Esophagus muscularis mucosa (tissue), 4 donors: ENCODE data around the gene SLC7A1. TPM values are rescaled to one million over a fixed set of nuclear protein-coding genes. Genes with fewer than 3 reads are reported as not detected.

ENCODE experiments used
- DNase-seq: peaks from one replicate; pipeline ENCODE4 v3.0.0-alpha.2; 2017; ENCODE audit errors: extremely low spot score
- H3K27ac ChIP-seq, 4 donors: fragments of 200-600 bp; sonication (generic); replicated peaks in 1 of 4; 1 replicate in 3 of 4; 2 replicates in 1 of 4; pipeline ENCODE4 v1.5.1; 2016 to 2019; ENCODE audit warnings: mild to moderate bottlenecking in 1 of 4
- H3K27me3 ChIP-seq, 4 donors: fragments of 200-600 bp; sonication (generic); one replicate each; pipeline versions ENCODE4 v1.5.1 to v1.6.0; 2016 to 2019
- H3K36me3 ChIP-seq, 4 donors: fragments of 200-600 bp; sonication (generic); one replicate each; pipeline ENCODE4 v1.5.1; 2016 to 2019
- H3K4me1 ChIP-seq, 4 donors: fragments of 200-600 bp; sonication (generic); one replicate each; pipeline ENCODE4 v1.5.1; 2016 to 2019
- H3K4me3 ChIP-seq, 4 donors: fragments of 200-600 bp; sonication (generic); 1 replicate in 2 of 4; 2 replicates in 2 of 4; pipeline ENCODE4 v1.5.1; 2016 to 2019; ENCODE audit warnings: mild to moderate bottlenecking in 4 of 4, moderate library complexity in 1 of 4
- H3K9me3 ChIP-seq, 4 donors: fragments of 200-600 bp; sonication (generic); 1 replicate in 3 of 4; 2 replicates in 1 of 4; pipeline ENCODE4 v1.5.1; 2016 to 2019
- EP300 ChIP-seq: sonication (generic); formaldehyde crosslinking; IDR thresholded peaks from one replicate; pipeline ENCODE4 v1.6.1; 2017; ENCODE audit warnings: antibody characterized with exemption
- POLR2A ChIP-seq: fragments of 450-650 bp; IDR thresholded peaks from one replicate; pipeline ENCODE4 v1.6.1; 2017; ENCODE audit warnings: antibody characterized with exemption, moderate library complexity, mild to moderate bottlenecking, low read depth
- POLR2AphosphoS5 ChIP-seq, 2 donors: sonication (generic); formaldehyde crosslinking; IDR thresholded peaks; one replicate each; pipeline ENCODE4 v1.6.1; 2017; ENCODE audit warnings: antibody characterized with exemption in 2 of 2
- WGBS: methylation state at CpG from one replicate; pipeline ENCODE4 v1.1.5; 2018; 5-methylcytosine and 5-hydroxymethylcytosine counted together
- intact Hi-C: fragments of 100-400 bp; cut with DNase I; formaldehyde crosslinking; loops from one replicate; pipeline ENCODE4 v1.15.1; 2023
- total RNA-seq, 4 donors: library from RNA; depleted of rRNA; stranded (reverse); fragments of >200 nt; gene quantifications; one replicate each; pipeline versions ENCODE4 v1.1.0 to v1.2.1, GENCODE V29; 2016
- TF ChIP-seq, protein P1 (sequence below), 3 experiments: fragments of 200-600 bp in 2 of 3; fragments of 450-650 bp in 1 of 3; sonication (generic) in 2 of 3; IDR thresholded peaks; one replicate each; pipeline ENCODE4 v1.5.1; 2017 to 2019; ENCODE audit warnings: antibody characterized with exemption in 3 of 3, mild to moderate bottlenecking in 2 of 3, moderate library complexity in 1 of 3

Gene SLC7A1
- total RNA-seq, 4 donors from 2014 or later = 15.0 to 28.8 (median 21.6) TPM

DNA sequence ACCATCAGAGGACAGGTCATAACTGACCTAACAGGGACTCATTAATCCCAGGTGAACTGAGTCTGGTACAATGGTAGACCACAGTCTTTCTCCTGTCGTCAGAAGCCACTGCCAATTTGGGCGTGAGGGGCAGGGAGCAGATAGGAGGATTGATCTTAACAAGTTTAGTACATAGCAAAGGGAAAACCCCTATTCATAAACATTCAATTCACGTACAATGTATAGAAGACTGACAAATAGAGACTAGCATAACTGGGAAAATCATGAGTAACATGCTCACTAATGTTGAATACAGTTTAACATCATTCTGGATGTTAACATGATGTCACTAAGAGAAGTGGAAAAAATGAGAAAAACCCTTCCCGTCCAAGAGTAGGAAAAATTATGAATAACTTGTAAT is 54.1 kb downstream of the SLC7A1 start:
- no peaks in the 10 kb centered on the region for H3K27me3 ChIP-seq

GRCh38 chr13:29540799-29541198 is 54.7 kb downstream of the SLC7A1 start:
- H3K36me3 ChIP-seq = peaks cover 0 to 3% (median 1%) of the 10 kb centered on the region in 4 donors
- no peaks in the 10 kb centered on the region for H3K9me3 ChIP-seq
- TF ChIP-seq POLR2AphosphoS5 (IDR thresholded peaks at IDR 0.05) = no peak
- TF ChIP-seq POLR2A = no peak
- TF ChIP-seq, protein P1, sequence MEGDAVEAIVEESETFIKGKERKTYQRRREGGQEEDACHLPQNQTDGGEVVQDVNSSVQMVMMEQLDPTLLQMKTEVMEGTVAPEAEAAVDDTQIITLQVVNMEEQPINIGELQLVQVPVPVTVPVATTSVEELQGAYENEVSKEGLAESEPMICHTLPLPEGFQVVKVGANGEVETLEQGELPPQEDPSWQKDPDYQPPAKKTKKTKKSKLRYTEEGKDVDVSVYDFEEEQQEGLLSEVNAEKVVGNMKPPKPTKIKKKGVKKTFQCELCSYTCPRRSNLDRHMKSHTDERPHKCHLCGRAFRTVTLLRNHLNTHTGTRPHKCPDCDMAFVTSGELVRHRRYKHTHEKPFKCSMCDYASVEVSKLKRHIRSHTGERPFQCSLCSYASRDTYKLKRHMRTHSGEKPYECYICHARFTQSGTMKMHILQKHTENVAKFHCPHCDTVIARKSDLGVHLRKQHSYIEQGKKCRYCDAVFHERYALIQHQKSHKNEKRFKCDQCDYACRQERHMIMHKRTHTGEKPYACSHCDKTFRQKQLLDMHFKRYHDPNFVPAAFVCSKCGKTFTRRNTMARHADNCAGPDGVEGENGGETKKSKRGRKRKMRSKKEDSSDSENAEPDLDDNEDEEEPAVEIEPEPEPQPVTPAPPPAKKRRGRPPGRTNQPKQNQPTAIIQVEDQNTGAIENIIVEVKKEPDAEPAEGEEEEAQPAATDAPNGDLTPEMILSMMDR (IDR thresholded peaks at IDR 0.05) = no peak
- TF ChIP-seq EP300 = no peak
- H3K27me3 ChIP-seq = no peaks in the 10 kb centered on the region
- no peak for DNase-seq
- intact Hi-C loops = no loop called here
- H3K4me3 ChIP-seq = no peak overlapping the region
- WGBS = 90% methylated on average over 5 of the region's 5 CpGs
- no peak overlapping the region for H3K27ac ChIP-seq
- peaks cover 0 to 11% (median 8%) of the 10 kb centered on the region in 4 donors for H3K4me1 ChIP-seq

More for the DNA sequence above, 54.1 kb downstream of the SLC7A1 start:
- no peaks in the 10 kb centered on the region for H3K36me3 ChIP-seq
- peaks cover 0 to 13% (median 10%) of the 10 kb centered on the region in 4 donors for H3K4me1 ChIP-seq
- no peak overlapping the region for H3K27ac ChIP-seq
- TF ChIP-seq POLR2AphosphoS5 (IDR thresholded peaks at IDR 0.05) (no peak), POLR2A (no peak), EP300 (no peak)
- TF ChIP-seq, protein P1 (IDR thresholded peaks at IDR 0.05) = no peak
- no peaks in the 10 kb centered on the region for H3K9me3 ChIP-seq
- DNase-seq = no peak
- WGBS = 94% methylated on average over 4 of the region's 4 CpGs
- intact Hi-C loops = no loop called here
- H3K4me3 ChIP-seq = no peak overlapping the region

DNA sequence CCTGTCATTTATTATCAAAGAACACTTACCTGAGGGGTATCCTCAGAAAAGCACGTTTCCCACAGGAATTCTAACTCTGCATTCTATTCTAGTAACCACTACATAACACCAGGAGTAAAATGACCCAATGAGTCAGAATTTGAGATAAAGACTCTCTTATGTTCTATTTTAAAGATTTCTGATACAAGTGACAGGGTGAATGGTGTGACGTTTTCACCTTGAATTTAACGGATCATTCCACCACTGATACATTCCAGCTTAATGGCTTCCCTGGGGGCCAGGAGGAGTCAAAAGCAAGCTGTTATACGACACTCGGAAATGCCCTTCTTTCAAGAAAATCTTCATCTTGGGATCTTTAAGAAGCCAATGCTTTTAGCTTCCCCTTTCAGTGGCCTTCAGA is 55.2 kb downstream of the SLC7A1 start:
- WGBS = 71% methylated on average over 5 of the region's 5 CpGs
- DNase-seq = no peak
- H3K27ac ChIP-seq = no peak overlapping the region
- H3K27me3 ChIP-seq = no peaks in the 10 kb centered on the region
- no peaks in the 10 kb centered on the region for H3K9me3 ChIP-seq
- intact Hi-C loops = no loop called here
- H3K4me3 ChIP-seq = no peak overlapping the region
- H3K36me3 ChIP-seq = peaks cover 0 to 7% (median 3%) of the 10 kb centered on the region in 4 donors
- TF ChIP-seq POLR2A (no peak), EP300 (no peak), POLR2AphosphoS5 (IDR thresholded peaks at IDR 0.05) (no peak)
- TF ChIP-seq, protein P1 (IDR thresholded peaks at IDR 0.05) = no peak
- H3K4me1 ChIP-seq = peaks cover 0 to 11% (median 7%) of the 10 kb centered on the region in 4 donors

DNA sequence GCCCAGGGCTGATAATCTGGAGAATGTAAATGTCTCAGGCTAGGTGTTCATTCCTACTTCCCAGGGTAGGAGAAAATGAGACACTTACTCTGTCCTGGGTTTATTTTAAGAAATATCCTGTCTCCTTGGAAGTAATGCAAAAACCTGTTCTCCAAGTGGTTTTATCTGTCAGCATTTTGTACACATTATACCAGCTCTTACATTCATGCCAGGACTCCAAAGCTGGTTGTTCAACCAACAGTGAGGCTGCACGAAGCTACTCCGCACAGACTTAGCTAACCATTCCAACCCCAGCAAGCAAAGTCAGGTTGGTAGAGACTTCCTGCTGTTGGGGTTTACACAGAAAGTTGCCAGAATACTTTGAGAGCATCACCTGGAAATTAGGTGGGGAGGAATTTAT is 55.6 kb downstream of the SLC7A1 start:
- Histone ChIP-seq H3K27me3 (no peaks in the 10 kb centered on the region), H3K9me3 (no peaks in the 10 kb centered on the region), H3K4me3 (no peak overlapping the region), H3K27ac (no peak overlapping the region), H3K36me3 (peaks cover 0 to 9% (median 3%) of the 10 kb centered on the region in 4 donors), H3K4me1 (peaks cover 0 to 11% (median 7%) of the 10 kb centered on the region in 4 donors)
- DNase-seq = no peak
- intact Hi-C loops = no loop called here
- WGBS = 83% methylated on average over 2 of the region's 2 CpGs
- no peak for TF ChIP-seq POLR2AphosphoS5 (IDR thresholded peaks at IDR 0.05)
- TF ChIP-seq EP300 = no peak
- TF ChIP-seq POLR2A = no peak
- TF ChIP-seq, protein P1 (IDR thresholded peaks at IDR 0.05) = no peak

DNA sequence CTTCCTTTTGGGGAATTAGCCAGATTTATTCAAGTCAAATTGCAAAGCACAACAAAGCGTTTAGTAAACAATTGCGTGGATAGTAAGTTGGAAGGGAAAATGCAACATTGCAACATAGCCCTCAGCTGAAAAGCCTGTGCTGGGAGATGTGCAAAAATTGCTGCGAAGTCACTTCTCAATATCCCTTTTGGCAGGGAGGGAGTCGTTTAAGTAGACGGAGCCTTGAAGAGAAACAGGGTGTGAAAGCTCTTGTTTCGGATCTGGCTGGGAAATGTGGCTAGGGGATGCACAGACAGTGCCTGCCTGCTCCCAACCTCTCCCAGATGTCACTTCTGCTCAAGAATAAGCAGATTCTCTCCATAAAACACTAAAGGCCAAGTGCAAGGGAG is 56.8 kb downstream of the SLC7A1 start:
- TF ChIP-seq EP300 (no peak), POLR2A (no peak), POLR2AphosphoS5 (IDR thresholded peaks at IDR 0.05) (no peak)
- TF ChIP-seq, protein P1 (IDR thresholded peaks at IDR 0.05) = no peak
- Histone ChIP-seq H3K9me3 (no peaks in the 10 kb centered on the region), H3K27me3 (no peaks in the 10 kb centered on the region), H3K36me3 (peaks cover 0 to 10% (median 4%) of the 10 kb centered on the region in 4 donors), H3K4me3 (no peak overlapping the region), H3K27ac (no peak overlapping the region), H3K4me1 (peaks cover 0 to 11% (median 7%) of the 10 kb centered on the region in 4 donors)
- WGBS = 79% methylated on average over 6 of the region's 6 CpGs
- no peak for DNase-seq
- intact Hi-C loops = no loop called here
